HCT116 (cell line): ENCODE measurements around the gene ADD1. TPM values are rescaled to one million over a fixed set of nuclear protein-coding genes. Genes with fewer than 3 reads are reported as not detected.

Experiments
- ATAC-seq: fragments of 200-7000 bp; cut with Tn5 transposase; 2 replicates; pipeline ENCODE4 v1.9.1; 2020; ENCODE audit warnings: mild to moderate bottlenecking, moderate library complexity
- BruUV-seq: library from RNA; stranded (reverse); fragments of 400-500 nt; replicated peaks from 2 replicates; lab custom pipeline; 2021; lab: Mats Ljungman, UMichigan
- CTCF ChIA-PET: fragments of 300-600 bp; sonication (Branson Sonifier 250); formaldehyde crosslinking; loops from one replicate; lab custom pipeline; 2021; ENCODE audit warnings: antibody characterized with exemption; lab: Charles Lee
- POLR2A ChIA-PET: fragments of 300-600, 350-600 bp; sonication (Branson Sonifier 250); formaldehyde crosslinking; loops from one replicate; lab custom pipeline; 2021; ENCODE audit warnings: antibody characterized with exemption; lab: Charles Lee
- RAD21 ChIA-PET, 2 experiments: fragments of 300-600 bp; sonication (Branson Sonifier 250); formaldehyde crosslinking; loops; one replicate each; lab custom pipeline; 2023; ENCODE audit warnings: low total read pairs in 2 of 2; ENCODE audit not compliant: uncharacterized antibody in 2 of 2, unreplicated experiment in 2 of 2, low non-redundant PET in 1 of 2; lab: Charles Lee
- DNase-seq: peaks from one replicate; pipeline ENCODE4 v3.0.0-alpha.2; 2010; ENCODE audit warnings: low read depth, low spot score
- H2AFZ ChIP-seq: fragments of 200-600 bp; shearing (Covaris generic), sonication (generic); 2 replicates; pipeline ENCODE4 v1.6.1; 2017; ENCODE audit warnings: low read depth, mixed run types, mixed read lengths, antibody characterized with exemption, low read length; ENCODE audit not compliant: poor library complexity, severe bottlenecking
- H3K27ac ChIP-seq: 2 replicates; pipeline ENCODE4 v1.5.1; 2012; ENCODE audit warnings: low read depth, low read length
- H3K27me3 ChIP-seq: fragments of 200-600 bp; sonication (generic); 2 replicates; pipeline ENCODE4 v1.6.1; 2016; ENCODE audit warnings: mixed run types, low read length, mixed read lengths; ENCODE audit not compliant: insufficient read depth
- H3K36me3 ChIP-seq, 2 experiments: fragments of 200-500 bp in 1 of 2; fragments of 200-600 bp in 1 of 2; sonication (Bioruptor generic) in 1 of 2; sonication (generic) in 1 of 2; 2 replicates each; pipeline versions ENCODE4 v1.5.1 to v1.6.1; 2014 to 2016; ENCODE audit warnings: low read length in 2 of 2, inconsistent platforms in 1 of 2, mixed read lengths in 1 of 2, mixed run types in 1 of 2; ENCODE audit not compliant: insufficient read depth in 2 of 2, control insufficient read depth in 1 of 2
- H3K4me1 ChIP-seq, 2 experiments: fragments of 200-600 bp in 1 of 2; sonication (generic) in 1 of 2; 2 replicates each; pipeline versions ENCODE4 v1.5.1 to v1.6.1; 2012 to 2017; ENCODE audit warnings: low read length in 2 of 2, inconsistent platforms in 1 of 2, mild to moderate bottlenecking in 1 of 2, mixed read lengths in 1 of 2, mixed run types in 1 of 2, moderate library complexity in 1 of 2; ENCODE audit not compliant: insufficient read depth in 2 of 2, control insufficient read depth in 1 of 2
- H3K4me2 ChIP-seq: fragments of 200-600 bp; sonication (generic); 2 replicates; pipeline ENCODE4 v1.6.1; 2017; ENCODE audit warnings: mixed run types, low read length, mixed read lengths
- H3K4me3 ChIP-seq, 2 experiments: fragments of 200-600 bp in 1 of 2; sonication (generic) in 1 of 2; replicated peaks in 1 of 2; 2 replicates each; pipeline ENCODE4 v1.5.1; 2011 to 2016; ENCODE audit warnings: low read length in 2 of 2, control low read depth in 1 of 2, low read depth in 1 of 2, mild to moderate bottlenecking in 1 of 2, mixed read lengths in 1 of 2, mixed run types in 1 of 2
- H3K79me2 ChIP-seq: fragments of 200-600 bp; sonication (generic); 2 replicates; pipeline ENCODE4 v1.6.1; 2017; ENCODE audit warnings: mild to moderate bottlenecking, mixed run types, low read length, moderate library complexity, mixed read lengths; ENCODE audit not compliant: insufficient read depth
- H3K9ac ChIP-seq: fragments of 200-600 bp; sonication (generic); 2 replicates; pipeline ENCODE4 v1.6.1; 2016; ENCODE audit warnings: low read length, mixed read lengths
- H3K9me2 ChIP-seq: fragments of 200-600 bp; sonication (generic), shearing (Covaris generic); 2 replicates; pipeline ENCODE4 v1.6.1; 2017; ENCODE audit warnings: mixed run types, mild to moderate bottlenecking, moderate library complexity; ENCODE audit not compliant: insufficient read depth
- H3K9me3 ChIP-seq, 2 experiments: fragments of 200-500 bp in 1 of 2; fragments of 200-600 bp in 1 of 2; sonication (Bioruptor generic) in 1 of 2; sonication (generic) in 1 of 2; 2 replicates each; pipeline ENCODE4 v1.6.1; 2014 to 2017; ENCODE audit warnings: low read length in 2 of 2, mixed read lengths in 2 of 2, inconsistent platforms in 1 of 2, low read depth in 1 of 2, mild to moderate bottlenecking in 1 of 2, mixed run types in 1 of 2, moderate library complexity in 1 of 2; ENCODE audit not compliant: control insufficient read depth in 1 of 2, insufficient read depth in 1 of 2
- H4K20me1 ChIP-seq: fragments of 200-600 bp; sonication (generic), shearing (Covaris generic); 2 replicates; pipeline ENCODE4 v1.6.1; 2017; ENCODE audit warnings: mixed run types, mild to moderate bottlenecking, moderate library complexity; ENCODE audit not compliant: insufficient read depth
- EGR1 ChIP-seq: IDR thresholded peaks from 2 replicates; pipeline ENCODE4 v1.6.1; 2012; ENCODE audit warnings: low read depth
- EZH2 ChIP-seq: fragments of 200-600 bp; sonication (generic); IDR thresholded peaks from 2 replicates; pipeline ENCODE4 v1.6.1; 2017; ENCODE audit warnings: antibody characterized with exemption, mixed run types
- EZH2phosphoT487 ChIP-seq: fragments of 200-600 bp; IDR thresholded peaks from 2 replicates; pipeline ENCODE4 v1.6.1; 2018; ENCODE audit warnings: antibody characterized with exemption, borderline replicate concordance
- POLR2A ChIP-seq: IDR thresholded peaks from 2 replicates; pipeline ENCODE4 v1.7.0; 2011; ENCODE audit warnings: borderline replicate concordance; ENCODE audit not compliant: insufficient read depth, insufficient read length; ENCODE audit errors: extremely low read depth
- POLR2AphosphoS5 ChIP-seq: IDR thresholded peaks from 2 replicates; pipeline ENCODE4 v1.6.1; 2011; ENCODE audit warnings: mild to moderate bottlenecking, low read depth, low read length, moderate library complexity
- RAD21 ChIP-seq: IDR thresholded peaks from 2 replicates; pipeline ENCODE4 v1.6.1; 2012; ENCODE audit warnings: low read depth, mild to moderate bottlenecking
- SIN3A ChIP-seq: IDR thresholded peaks from 2 replicates; pipeline ENCODE4 v1.6.1; 2012; ENCODE audit warnings: low read depth
- SRF ChIP-seq: IDR thresholded peaks from 2 replicates; pipeline ENCODE4 v1.6.1; 2012; ENCODE audit warnings: low read depth
- ZFX ChIP-seq: fragments of 450-650 bp; IDR thresholded peaks from 2 replicates; pipeline ENCODE4 v1.6.1; 2017
- ZNF274 ChIP-seq: fragments of 200-500 bp; sonication (Bioruptor generic); IDR thresholded peaks from 2 replicates; pipeline ENCODE4 v1.6.1; 2014; ENCODE audit warnings: mild to moderate bottlenecking, low read depth, low read length, inconsistent platforms
- intact Hi-C: fragments of 100-400 bp; cut with micrococcal nuclease; formaldehyde crosslinking; loops from 2 replicates; pipeline ENCODE4 v1.10.0; 2022
- total RNA-seq: library from RNA; stranded (reverse); gene quantifications from one replicate; pipeline ENCODE4 v1.2.1, GENCODE V29; 2021; ENCODE audit not compliant: unreplicated experiment
- TF ChIP-seq, protein P1 (sequence below): IDR thresholded peaks from 2 replicates; pipeline ENCODE4 v1.6.1; 2012
- TF ChIP-seq, protein P2 (sequence below), 3 experiments: fragments of 200-600 bp in 1 of 3; sonication (generic) in 1 of 3; IDR thresholded peaks in 2 of 3; conservative IDR thresholded peaks in 1 of 3; 2 replicates each; pipeline ENCODE4 v1.5.1; 2012 to 2017; ENCODE audit warnings: low read depth in 2 of 3, low read length in 2 of 3, antibody characterized with exemption in 1 of 3, borderline replicate concordance in 1 of 3, control low read depth in 1 of 3, mild to moderate bottlenecking in 1 of 3, mixed read lengths in 1 of 3, mixed run types in 1 of 3, moderate library complexity in 1 of 3; ENCODE audit not compliant: insufficient read depth in 1 of 3

ADD1 gene
- total RNA-seq, 1 experiment from 2014 or later, result 139 TPM

DNA sequence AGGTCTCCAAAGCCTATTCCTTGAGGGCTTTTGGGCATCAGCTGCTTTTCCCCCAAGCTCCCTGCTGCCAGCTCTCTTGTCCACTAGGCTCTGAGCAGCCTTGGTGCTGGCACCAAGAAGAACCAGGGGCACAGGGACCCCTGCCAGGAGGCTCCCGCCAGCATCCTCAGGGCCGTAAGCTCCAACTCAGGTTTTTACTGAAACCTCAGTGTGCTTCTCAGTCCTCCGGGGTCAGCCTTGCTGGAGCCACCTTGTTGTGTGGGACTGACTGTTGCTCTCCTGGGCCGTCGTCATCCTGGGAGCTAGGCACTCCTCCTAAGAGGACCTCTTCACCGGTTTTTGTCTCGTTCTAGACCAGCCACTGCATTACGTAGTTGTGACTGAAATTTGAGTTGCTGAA is 80.6 kb downstream of the ADD1 start:
- Histone ChIP-seq H3K4me3 (no peak overlapping the region), H3K4me1 (no peaks in the 10 kb centered on the region), H3K4me2 (no peak overlapping the region), H3K79me2 (no peaks in the 10 kb centered on the region)
- ChIA-PET CTCF (no interaction called here), RAD21 (no interaction called here)
- intact Hi-C loops, result no loop called here
- TF ChIP-seq RAD21, result no peak
- TF ChIP-seq, protein P1, sequence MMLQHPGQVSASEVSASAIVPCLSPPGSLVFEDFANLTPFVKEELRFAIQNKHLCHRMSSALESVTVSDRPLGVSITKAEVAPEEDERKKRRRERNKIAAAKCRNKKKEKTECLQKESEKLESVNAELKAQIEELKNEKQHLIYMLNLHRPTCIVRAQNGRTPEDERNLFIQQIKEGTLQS, result no peak
- no peak for TF ChIP-seq EZH2
- TF ChIP-seq, protein P2, sequence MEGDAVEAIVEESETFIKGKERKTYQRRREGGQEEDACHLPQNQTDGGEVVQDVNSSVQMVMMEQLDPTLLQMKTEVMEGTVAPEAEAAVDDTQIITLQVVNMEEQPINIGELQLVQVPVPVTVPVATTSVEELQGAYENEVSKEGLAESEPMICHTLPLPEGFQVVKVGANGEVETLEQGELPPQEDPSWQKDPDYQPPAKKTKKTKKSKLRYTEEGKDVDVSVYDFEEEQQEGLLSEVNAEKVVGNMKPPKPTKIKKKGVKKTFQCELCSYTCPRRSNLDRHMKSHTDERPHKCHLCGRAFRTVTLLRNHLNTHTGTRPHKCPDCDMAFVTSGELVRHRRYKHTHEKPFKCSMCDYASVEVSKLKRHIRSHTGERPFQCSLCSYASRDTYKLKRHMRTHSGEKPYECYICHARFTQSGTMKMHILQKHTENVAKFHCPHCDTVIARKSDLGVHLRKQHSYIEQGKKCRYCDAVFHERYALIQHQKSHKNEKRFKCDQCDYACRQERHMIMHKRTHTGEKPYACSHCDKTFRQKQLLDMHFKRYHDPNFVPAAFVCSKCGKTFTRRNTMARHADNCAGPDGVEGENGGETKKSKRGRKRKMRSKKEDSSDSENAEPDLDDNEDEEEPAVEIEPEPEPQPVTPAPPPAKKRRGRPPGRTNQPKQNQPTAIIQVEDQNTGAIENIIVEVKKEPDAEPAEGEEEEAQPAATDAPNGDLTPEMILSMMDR (IDR thresholded peaks at IDR 0.05 in 2 of 3, conservative IDR thresholded peaks at IDR 0.05 in 1 of 3; ENCODE audit: borderline replicate concordance in 1 of 3, insufficient read depth in 1 of 3, low read depth in 2 of 3, low read length in 2 of 3), result no peak
- TF ChIP-seq EZH2phosphoT487, result no peak
- no peak for TF ChIP-seq EGR1
- TF ChIP-seq POLR2A, result no peak
- no peak for TF ChIP-seq SIN3A
- TF ChIP-seq ZNF274, result no peak
- TF ChIP-seq SRF, result no peak
- TF ChIP-seq POLR2AphosphoS5, result no peak
- TF ChIP-seq ZFX, result no peak
- TF ChIP-seq, all 23 proteins: peak for 0
- Histone ChIP-seq H3K36me3 (peaks cover 4 to 5% of the 10 kb centered on the region in 2 experiments; a peak in 1 of 4 replicates), H3K9ac (no peak overlapping the region), H3K27me3 (no peaks in the 10 kb centered on the region), H3K27ac (no peak overlapping the region), H4K20me1 (no peaks in the 10 kb centered on the region), H3K9me3 (no peaks in the 10 kb centered on the region), H2AFZ (no peak overlapping the region), H3K9me2 (no peaks in the 10 kb centered on the region)
- DNase-seq (no peak), ATAC-seq (no peak)
- no TSS peak for BruUV-seq
- POLR2A ChIA-PET, result no interaction called here
